ENCODE measurements around the gene CD52.

CD52 gene, protein sequence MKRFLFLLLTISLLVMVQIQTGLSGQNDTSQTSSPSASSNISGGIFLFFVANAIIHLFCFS

DNA sequence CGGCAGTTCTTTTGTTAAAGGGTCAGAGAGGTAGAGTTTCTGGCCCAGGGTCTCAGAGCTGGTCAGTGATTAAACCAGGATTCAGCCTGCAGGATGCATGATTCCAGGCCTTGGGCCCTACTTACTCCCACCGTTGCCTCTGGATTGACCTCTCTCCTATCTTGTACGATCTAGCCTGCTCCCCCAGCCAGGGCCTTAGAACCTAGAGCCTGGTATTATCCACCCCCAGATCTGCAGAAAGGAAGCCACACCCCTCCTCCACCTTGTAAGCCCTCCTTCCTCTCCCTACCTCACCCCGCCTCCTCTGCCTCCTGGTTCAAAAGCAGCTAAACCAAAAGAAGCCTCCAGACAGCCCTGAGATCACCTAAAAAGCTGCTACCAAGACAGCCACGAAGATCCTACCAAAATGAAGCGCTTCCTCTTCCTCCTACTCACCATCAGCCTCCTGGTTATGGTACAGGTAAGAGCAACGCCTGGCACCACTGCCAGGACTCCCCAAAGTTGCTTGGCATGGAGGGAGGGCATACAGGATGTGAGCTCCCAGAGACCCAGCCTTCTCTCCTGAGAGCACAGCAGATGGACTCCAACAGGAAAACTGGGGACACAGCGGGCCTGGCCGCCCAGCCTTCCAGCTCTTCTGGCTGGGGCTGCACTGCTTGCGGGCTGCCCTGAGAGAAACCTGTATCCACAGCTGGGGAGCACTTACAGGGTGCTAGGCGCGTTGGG is at the start of gene CD52:
Gene CD52 (plus strand): TSS at position 347 of the 726 bp plus-strand sequence. CDS start 60 bp downstream, at position 407.
- TF ChIP-seq, protein P1, sequence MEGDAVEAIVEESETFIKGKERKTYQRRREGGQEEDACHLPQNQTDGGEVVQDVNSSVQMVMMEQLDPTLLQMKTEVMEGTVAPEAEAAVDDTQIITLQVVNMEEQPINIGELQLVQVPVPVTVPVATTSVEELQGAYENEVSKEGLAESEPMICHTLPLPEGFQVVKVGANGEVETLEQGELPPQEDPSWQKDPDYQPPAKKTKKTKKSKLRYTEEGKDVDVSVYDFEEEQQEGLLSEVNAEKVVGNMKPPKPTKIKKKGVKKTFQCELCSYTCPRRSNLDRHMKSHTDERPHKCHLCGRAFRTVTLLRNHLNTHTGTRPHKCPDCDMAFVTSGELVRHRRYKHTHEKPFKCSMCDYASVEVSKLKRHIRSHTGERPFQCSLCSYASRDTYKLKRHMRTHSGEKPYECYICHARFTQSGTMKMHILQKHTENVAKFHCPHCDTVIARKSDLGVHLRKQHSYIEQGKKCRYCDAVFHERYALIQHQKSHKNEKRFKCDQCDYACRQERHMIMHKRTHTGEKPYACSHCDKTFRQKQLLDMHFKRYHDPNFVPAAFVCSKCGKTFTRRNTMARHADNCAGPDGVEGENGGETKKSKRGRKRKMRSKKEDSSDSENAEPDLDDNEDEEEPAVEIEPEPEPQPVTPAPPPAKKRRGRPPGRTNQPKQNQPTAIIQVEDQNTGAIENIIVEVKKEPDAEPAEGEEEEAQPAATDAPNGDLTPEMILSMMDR (IDR thresholded peaks at IDR 0.05; ENCODE audit: unreplicated experiment in 3 of 3) = no peak
- H3K9me3 Mint-ChIP-seq = no peaks in the 10 kb centered on the region
- no peaks in the 10 kb centered on the region for H3K36me3 Mint-ChIP-seq (ENCODE audit: low read depth)
- H3K4me1 Mint-ChIP-seq = peaks cover 5% of the 10 kb centered on the region
- H3K4me3 Mint-ChIP-seq = no peak within 1 kb of the TSS
- H3K27ac Mint-ChIP-seq = peak within 1 kb of the TSS in 1 of 3 experiments; percentile 2
- peaks cover 8% of the 10 kb centered on the region for H3K27me3 Mint-ChIP-seq (ENCODE audit: low read depth)

DNA sequence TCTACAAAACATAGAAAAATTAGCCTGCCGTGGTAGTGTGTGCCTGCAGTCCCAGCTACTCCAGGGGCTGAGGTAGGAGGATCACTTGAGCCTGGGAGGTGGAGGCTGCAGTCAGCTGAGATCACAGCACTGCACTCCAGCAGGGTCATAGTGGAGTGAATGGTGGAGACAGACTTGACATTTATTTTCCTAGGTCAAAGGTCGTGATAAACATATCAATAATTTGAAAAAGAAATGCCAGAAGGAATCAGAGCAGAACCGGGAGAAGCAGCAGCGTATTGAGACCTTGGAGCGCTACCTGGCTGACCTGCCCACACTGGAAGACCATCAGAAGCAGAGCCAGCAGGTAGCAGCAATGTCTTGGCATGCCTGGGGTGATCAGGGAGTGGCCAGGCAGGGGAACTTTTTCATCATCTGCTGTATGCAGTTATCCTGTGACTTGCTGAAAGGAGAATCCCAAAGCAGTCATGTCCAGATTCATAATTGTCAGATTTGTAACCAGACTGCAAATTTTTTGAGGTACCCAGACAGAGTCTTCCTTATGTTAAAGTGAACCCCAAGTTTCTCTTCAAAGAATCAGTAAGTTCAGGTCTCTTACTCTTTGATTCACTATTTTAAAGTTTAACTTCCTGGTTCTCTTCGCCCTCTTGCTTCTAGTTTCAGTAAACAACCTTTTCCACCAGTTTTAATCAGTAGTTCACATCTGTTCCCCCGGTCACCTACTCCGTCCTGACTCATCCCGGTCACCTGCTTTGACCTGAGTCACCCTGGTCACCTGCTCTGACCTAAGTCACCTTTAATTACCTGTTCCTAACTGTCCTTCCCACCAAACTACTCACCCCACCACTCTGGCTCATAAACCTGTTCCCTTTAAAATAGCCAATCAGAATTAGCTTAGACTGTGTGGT is 49.2 kb upstream of the CD52 start:
- no peaks in the 10 kb centered on the region for H3K4me1 Mint-ChIP-seq
- H3K9me3 Mint-ChIP-seq = no peaks in the 10 kb centered on the region
- no peak overlapping the region for H3K27ac Mint-ChIP-seq
- TF ChIP-seq, protein P1 (IDR thresholded peaks at IDR 0.05; ENCODE audit: unreplicated experiment in 3 of 3) = no peak
- peaks cover 68% of the 10 kb centered on the region for H3K36me3 Mint-ChIP-seq (ENCODE audit: low read depth)
- no peak overlapping the region for H3K4me3 Mint-ChIP-seq
- H3K27me3 Mint-ChIP-seq (ENCODE audit: low read depth) = no peaks in the 10 kb centered on the region

DNA sequence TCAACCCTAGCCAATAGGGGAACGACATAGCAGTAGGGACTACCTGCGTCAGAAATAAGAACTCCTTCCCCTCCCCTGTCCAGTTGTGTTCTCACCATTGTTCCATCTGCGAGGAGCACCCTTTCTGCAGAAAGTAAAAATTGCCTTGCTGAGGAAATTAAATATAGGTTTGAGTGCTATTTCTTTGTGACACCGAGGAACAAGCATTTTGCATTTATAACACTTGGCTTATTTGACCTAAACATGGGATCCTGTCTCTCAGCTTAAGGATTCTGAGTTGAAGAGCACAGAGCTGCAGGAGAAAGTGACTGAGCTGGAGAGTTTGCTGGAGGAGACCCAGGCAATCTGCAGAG is 48.6 kb upstream of the CD52 start:
- Mint-ChIP-seq H3K4me3 (no peak overlapping the region), H3K27me3 (ENCODE audit: low read depth) (no peaks in the 10 kb centered on the region), H3K36me3 (ENCODE audit: low read depth) (peaks cover 66% of the 10 kb centered on the region), H3K9me3 (no peaks in the 10 kb centered on the region), H3K4me1 (no peaks in the 10 kb centered on the region), H3K27ac (no peak overlapping the region)
- TF ChIP-seq, protein P1 (IDR thresholded peaks at IDR 0.05; ENCODE audit: unreplicated experiment in 3 of 3) = no peak

DNA sequence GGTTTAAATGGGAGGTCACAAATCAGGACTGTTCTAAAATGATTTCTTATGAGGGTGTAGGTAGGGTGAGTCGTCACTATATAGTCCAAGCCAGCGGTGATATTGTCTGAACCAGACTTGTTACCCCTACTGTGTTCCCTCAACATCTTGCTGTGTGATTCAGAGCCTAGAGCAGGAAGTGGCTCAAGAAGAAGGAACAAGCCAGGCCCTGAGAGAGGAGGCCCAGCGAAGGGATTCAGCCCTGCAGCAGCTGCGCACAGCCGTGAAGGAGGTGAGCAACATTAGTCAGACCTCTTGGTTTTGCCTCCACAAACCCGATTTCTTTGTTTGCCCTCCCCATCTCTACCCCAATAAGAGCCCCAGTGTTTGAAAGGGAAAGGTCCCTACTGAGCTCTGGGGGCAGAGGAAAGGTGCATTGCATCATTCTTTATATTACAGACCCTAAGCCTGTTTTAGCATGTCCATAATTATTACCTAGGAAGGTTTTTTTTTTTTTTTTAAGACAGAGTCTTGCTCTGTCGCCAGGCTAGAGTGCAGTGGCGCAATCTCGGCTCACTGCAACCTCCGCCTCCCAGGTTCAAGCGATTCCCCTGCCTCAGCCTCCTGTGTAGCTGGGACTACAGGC is 42.8 kb upstream of the CD52 start:
- no peak overlapping the region for H3K4me3 Mint-ChIP-seq
- no peak overlapping the region for H3K27ac Mint-ChIP-seq
- no peaks in the 10 kb centered on the region for H3K27me3 Mint-ChIP-seq (ENCODE audit: low read depth)
- H3K36me3 Mint-ChIP-seq (ENCODE audit: low read depth) = peaks cover 48% of the 10 kb centered on the region
- TF ChIP-seq, protein P1 (IDR thresholded peaks at IDR 0.05; ENCODE audit: unreplicated experiment in 3 of 3) = no peak
- no peaks in the 10 kb centered on the region for H3K9me3 Mint-ChIP-seq
- H3K4me1 Mint-ChIP-seq = peaks cover 30% of the 10 kb centered on the region

DNA sequence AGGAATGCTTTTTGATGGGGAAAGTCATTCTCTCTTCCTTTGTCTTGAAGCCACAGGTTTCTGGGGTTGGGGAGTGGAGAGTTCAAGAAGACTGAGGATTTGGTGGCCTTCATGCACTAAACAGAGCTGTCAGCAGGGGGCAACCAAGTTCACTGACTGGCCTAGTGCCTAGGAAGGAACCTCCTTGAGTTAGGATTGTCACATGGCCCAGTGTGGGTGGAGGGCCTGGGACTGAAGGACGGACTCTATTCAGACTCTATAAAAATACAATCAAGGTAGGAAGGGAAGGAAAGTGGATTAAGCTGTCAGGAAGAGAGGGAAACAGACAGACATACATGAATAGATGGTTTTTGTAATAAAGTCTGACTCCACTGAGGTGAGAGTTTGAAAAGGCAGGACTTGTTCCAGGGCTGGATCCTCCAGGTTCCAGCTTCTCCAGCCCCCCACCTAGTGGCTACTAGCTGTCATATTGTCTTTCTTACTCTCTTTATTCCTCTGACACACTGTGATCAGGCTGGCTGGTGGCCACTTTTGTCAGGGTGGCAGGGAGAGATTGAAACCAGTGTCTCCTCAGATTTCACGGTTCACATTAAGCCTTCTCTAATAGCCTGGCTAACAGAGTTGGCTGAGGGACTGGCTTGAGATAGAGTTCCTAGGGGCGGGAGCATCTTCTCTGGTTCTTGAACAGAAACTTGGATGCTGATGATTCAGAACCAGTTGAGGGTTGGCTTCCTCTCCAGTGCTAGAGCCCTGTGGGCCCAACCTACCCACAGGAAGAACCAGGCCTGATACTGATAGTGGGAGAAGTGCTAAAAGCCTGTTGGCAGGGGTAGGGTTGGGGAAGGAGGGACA is 42.0 kb upstream of the CD52 start:
- peak overlapping the region; percentile 84 to 90 (median 89) for H3K27ac Mint-ChIP-seq
- peak overlapping the region; percentile 56 to 68 (median 62) for H3K4me3 Mint-ChIP-seq
- H3K9me3 Mint-ChIP-seq = no peaks in the 10 kb centered on the region
- TF ChIP-seq, protein P1 (IDR thresholded peaks at IDR 0.05; ENCODE audit: unreplicated experiment in 3 of 3) = peak; percentile 62 to 83 (median 81)
- H3K4me1 Mint-ChIP-seq = peaks cover 30% of the 10 kb centered on the region
- no peaks in the 10 kb centered on the region for H3K27me3 Mint-ChIP-seq (ENCODE audit: low read depth)
- peaks cover 44% of the 10 kb centered on the region for H3K36me3 Mint-ChIP-seq (ENCODE audit: low read depth)
